ENCODE data around the gene DRGX.

The DRGX gene

DNA sequence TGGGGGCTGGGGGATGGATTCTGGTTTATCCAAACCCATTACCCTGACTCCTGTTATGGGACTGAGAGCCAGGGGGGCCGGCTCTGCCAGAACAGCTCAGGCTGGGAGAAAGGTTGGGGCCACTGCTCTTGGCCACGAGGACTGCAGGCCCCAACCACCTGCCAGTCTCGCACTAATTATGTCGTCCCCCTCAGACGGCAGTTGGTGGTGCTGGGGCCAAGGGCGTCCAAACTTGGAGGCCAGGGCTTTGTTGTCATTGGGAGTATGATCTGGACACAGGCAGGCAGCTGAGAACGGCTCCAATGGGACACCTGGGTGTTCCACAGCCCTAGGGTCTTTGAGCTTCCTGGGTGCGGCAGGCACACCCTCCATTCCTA, 34.7 kb downstream of the DRGX start:
- DNase-seq, result no peak

DNA sequence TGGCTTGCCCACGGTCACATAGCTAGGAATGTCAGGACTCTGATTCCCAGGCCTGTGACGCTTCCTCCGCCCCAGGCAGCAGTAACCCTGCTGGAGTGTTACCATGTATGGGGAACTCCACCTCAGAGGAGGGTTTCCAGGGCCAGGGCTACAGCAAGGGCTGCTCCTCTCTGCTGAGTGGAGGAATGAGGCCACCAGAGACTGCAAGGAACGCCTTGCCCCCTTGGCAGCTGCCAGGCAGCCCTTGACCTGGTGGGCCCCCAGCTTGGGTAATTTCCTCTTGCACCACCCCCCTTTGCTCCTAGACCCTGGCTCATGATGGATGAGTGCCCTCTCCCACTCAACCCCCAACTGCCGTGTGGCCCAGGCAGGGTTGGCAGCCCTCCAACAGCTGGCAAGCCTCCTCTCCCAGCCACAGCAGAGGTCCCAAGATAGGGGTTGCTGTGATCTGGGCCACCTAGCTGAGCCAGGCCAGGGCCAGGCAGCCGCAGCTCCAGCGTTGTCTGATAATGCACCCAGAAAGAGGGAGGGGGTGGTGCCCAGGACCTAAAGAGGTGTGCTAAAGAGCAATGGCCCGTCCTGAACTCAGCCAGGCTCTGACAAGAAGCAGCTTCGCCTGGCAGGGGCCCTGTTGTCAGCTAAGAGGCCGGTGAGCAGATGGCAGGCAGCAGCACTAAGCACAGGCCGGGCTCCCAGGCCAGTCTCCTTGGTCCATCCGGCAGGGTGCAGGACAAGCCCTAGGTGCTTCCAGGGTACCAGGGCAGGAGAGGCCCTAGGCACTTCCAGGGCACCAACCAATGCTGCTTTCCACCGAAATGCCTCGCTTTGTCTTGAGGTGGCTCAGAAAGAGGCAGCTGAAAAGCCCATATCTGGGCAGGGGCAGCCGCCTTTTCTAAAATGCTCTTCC, 35.4 kb downstream of the DRGX start:
- DNase-seq, result no peak

DNA sequence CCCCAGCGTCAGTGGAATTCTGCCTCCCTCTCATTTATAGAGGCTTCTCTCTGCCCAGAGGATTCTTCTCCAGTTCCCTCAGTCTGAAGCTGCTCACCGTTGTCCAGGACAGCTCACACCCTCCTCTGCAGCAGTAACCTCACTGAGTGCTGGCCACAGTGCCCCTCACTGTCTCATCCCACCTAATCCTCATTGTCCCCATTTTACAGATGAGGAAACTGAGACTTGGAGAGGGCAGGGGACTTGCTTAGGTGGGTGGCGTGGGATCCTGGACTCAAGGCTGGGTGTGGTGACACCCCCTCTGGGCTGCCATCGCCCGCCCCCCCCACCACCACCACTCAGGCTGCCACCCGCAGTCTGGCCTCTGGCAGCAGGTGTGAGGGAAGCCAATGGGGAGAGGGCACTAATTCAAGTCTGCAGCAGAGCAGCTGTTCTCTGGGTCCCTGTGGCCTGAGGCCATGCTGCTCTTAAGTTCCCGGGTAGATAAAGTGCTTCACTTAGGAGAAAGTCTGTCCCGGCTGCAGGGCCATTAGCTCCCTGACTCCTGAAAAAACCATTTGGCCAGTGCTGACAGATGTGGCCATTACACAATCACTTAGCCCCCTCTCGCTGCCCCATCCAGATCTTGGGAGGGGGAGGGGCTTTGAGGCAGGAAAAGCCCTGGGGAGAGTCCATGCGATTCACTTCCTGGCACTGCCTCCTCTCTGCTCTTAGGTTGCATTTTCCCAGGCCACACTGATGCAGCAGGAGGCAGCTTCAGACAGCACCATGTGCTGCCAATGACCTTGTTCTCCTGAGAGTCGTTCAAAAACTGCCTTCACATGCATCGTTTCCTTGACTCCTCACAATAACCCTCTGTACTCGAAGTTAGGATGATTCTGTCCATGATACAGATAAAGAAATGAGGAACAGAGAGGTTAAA, 36.3 kb downstream of the DRGX start:
- DNase-seq, result no peak

DNA sequence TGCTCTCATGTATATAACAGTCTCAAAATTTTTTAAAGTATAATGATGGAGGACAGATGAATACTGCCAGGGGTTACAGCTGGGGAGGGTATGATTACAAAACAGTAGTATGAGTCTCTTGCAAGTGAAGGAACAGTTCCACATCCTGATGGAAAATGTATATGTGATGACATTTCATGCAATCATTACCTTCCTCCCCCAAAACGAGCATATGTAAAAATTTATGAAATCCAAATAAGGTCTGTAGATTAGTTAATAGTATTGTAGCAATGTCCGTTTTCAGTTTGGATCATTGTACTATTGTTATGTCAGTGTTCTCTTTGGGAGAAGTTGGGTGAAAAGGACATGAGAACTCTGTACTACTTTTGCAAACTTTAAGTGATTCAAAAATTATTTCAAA, 38.0 kb downstream of the DRGX start:
- DNase-seq, result no peak

DNA sequence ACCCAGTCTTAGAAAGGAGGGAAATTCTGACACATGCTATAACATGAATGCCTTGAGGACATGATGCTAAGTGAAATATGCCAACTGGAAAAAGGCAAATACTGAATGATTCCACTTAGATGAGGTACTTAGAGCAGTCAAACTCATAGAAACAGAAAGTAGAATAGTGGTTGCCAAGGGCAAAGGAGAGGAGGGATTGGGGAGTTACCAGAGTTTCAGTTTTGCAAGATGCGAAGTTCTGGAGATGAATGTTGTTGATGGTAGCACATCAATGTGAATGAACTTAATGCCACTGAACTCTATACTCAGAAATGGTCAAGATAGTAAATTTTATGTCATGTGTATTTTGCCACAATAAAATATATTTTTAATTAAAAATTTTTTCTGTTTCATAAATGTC, 38.9 kb downstream of the DRGX start:
- DNase-seq, result no peak

DNA sequence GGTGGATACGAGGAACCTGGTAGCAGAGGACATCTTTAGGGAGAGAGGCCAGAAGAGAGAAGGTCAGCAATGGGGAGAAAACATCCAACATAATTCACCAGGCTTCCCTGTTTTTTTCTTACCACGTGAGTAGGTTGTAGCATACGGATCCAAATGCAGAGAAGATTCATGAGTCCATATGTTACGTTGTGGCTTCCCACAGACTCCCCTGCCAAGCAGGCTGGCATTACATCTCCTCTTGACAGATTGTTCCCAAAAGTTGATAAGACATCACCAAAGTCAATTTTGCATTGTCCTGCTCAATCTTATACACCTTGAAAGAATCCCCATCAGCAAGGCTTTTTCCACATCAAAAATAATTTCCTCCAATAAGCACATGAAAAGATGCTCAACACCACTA, 39.7 kb downstream of the DRGX start:
- no peak for DNase-seq

DNA sequence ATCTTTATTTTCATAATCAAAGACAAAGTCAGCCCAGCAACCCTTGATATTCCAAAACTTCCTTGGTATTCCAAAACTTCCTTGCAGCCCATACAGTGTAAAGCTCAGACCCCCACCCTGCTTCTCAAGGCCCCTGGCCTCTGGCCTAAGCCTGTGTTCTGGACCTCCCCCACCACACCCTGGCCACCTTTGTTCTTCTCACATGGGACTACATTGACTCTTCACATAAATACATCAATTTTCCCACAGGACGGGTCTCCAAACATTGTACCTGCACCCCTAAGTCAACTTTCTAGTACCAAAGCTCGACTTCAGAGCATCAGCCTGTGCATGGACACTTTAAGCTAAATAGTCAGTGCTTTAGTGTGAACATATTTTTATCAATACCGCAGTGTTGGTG, 40.7 kb downstream of the DRGX start:
- DNase-seq, result no peak

DNA sequence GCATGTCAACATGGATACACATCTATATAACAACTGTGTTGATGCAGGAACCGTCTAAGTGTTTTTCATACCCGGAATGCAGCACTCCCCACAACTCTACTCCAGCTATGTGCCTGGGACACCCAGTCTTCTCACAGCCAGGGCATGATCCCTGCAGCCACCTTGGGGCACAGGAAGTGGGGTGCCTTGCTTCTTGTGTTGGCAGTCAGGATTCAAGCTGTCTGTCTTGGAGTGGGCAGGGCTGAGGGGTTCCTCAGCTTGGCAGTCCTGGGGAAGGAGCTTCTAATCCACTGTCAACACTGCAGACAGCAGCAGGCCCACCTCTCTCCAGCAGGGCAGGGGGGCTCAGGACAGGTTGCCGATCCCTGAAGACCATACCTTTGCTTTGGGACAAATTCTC, 41.3 kb downstream of the DRGX start:
- DNase-seq, result no peak

DNA sequence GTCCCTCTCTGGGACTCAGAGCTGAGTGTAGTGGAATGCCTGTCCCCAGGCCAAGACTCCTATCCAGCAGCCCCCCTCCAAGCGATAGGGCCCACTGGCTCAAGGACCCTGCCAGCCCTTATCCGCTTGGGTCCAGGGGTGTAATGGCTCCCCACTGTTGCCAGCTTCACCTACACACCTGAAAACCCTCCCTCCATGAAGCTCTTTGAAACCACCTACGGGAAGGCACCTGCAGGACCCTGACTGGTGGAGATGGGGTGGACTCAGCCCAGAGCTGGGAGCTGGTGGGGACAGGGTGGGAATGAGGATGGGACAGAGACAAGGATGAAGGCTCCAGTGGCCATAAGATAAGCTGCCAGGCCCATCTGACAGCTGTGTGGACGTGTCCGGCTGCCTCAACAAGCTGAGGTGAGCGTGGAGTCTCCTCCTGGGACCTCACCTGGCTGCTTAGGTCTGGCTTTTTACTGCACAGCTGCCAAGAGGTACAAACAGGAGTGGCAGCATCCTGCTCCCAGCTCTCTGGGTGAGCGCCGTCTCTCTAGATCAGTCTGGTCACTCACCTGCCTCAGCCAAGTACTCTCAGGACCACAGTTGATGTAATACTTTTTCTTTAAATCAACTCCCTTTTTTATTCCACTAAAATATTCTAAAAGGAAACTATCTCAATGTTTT, 41.9 kb downstream of the DRGX start:
- no peak for DNase-seq

DNA sequence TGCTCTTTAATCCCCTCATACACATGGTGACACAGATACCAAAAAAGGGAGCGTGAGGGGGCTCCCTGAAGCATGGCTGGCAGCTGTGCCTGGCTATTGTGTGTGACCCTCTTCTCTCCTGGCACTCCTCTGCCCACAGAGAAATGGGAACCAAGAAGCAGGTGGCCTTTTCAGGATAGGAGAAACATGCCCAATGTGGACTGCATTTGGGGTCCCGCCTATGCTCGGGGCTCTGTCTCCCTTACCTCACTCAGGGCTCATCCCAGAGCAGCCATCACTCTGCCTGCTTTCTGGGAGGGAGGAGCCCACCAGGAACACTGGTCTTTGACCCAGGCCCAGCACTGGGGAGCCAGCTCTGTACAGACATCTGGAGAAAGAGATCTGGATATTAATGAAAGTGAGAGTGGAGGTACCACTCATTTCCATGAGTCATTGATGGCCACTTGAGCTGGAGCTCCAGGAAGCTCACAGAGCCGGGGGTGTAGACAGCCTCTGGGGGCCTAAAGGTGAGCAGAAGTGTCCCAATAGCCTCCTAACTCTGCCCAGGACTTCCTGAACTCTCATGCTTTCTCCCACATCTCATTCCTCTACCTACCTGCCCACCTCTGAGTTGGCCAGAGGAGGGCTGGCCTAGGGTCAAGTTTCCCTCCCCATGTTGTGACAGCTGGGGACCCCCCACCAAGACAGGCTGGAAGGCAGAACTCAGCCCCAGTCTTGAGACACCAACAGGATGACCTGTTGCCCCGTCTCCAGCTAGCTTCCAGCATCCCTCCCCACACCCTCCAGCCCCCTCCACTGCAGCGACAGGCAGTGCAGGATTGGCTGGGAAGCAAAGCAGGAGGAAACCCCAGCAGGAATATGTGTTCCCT, 42.6 kb downstream of the DRGX start:
- DNase-seq, result no peak

DNA sequence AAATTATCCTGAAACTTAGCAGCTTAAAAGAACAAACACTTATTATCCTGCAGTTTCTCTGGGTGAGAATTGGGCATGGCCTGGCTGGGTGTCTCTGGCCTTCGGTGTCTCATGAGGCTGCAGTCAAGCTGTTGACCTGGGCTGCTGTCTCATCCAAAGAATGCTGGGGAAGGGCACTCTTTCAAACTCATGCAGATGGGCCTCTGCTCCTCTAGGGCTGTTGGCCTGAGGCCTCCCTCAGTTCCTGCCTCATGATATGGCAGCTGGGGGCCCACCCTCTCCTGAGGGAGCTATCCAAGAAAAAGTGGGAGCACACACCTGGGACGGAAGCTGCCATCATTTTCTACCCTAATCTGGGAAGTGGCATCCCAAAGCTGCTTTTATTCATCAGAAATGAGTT, 43.6 kb downstream of the DRGX start:
- DNase-seq, result no peak

DNA sequence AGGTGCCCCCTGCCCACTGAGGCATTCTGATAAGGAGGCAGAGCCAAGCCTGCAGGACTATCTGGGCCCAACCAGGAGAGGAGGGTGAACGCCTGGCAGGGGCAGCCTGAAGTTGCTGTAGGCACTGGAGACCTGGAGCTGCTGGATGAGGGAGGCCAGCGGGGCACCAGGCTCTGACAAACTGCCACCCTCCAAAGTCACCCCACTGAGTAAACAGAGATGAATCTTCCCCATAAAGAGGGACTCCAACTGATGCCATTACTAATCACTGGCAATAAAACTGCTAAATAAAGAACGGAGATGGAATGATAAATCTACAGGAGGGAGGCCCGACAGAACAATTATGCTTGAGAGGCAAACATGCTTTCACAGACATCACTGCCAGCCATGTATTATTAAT, 44.2 kb downstream of the DRGX start:
- no peak for DNase-seq

DNA sequence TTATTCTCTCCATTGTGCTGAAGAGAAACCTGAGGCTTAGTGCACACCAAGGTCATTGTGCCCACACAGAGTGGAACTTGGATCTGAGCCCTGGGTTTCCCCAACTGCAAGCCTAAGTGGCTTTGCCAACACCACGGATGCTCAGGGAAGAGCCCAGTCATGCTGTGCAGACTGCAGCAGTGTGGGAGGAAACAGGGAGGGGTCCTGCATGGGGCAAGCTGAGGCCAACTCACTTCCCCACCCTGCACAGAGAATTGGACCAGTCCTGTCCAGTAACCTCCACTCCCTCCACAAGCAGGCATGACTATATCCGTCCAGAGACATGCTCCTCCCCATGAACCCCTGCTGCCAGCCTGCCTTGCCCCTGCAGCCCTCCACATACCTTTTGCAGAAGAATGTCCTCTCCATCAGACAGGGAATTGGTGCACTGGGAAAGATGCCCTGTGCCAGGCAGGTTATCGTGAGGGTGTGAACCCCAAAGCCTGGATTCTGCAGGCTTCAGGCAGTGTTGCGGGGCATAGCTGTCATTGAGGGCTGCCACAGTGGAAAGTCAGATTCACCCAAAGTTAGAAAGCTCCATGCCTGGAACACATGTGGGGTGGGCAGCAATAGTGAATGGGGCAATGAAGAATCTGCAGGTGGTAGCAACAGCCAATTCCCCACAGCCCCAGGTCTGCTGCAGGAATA, 44.9 kb downstream of the DRGX start:
- DNase-seq, result no peak

DNA sequence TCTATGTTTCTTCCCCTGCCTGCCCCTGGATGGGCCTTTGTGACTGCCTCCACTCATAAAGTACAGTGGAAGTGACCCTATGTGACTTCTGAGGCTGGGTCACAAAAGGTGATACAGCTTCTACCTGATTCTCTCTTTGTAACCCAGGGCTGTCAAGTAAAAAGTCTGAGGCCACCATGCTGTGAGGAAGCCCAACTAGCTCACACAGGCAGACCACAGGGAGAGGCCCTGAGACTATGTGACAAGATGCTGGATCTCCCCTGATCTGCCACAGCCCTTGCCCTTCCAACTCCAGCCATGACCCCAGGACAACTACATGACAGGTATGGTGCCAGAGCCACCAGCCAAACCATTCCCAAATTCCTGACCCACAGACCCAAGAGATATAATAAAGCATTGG, 45.8 kb downstream of the DRGX start:
- no peak for DNase-seq

DNA sequence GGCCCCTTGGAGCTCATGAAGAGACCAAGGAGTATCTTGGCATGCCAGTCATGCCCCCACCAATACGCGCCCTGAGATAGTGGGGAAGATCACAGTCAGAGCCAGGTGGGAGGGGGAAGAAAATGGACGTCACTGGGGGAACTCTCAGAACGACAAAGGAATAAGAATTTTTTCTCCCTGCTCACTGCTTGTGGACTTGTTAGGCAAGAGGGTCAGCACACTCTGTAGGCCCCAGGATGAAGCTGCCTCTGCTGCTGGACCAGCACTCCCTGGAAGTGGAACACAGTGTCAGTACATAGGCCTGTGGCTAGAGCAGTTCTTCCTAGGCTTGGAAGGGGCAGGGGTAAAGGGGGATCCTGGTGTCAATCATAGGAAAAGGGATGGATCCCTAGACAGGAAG, 46.5 kb downstream of the DRGX start:
- DNase-seq, result no peak

DNA sequence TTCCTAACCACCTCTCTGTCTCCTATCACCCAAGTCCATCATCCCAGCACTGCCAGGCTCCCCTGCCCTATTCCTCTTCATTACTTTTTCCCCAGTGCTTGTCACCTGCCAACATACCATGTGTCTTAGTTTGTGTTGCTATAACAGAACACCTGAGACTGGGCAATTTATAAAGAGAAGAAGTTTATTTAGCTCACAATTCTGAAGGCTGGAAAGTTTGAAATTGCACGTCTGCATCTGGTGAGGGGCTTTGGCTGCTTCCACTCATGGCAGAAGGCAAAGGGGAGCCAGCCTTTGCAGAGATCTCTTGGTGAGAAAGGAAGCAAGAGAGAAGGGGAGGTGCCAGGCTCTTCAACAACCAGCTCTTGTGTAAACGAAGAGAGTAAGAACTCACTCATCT, 47.3 kb downstream of the DRGX start:
- no peak for DNase-seq

DNA sequence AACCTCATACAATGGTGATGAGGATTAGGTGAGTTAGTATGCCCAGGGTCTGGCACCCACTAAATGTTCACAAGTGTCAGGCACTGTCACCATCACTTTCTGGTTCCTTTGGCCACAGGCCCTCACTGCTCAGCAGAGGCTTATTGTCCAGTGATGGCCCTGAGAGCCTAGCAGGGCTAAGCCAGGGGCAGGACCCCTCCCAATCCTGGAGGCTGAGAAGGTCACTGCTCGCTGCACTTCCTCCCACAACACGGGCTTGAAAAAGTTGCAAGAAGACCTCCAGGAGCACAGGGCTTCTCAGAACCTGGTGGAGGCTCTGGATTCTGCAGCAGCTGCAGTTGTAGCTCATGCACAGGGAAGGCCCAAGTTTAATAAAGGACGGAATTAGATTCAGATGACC, 48.1 kb downstream of the DRGX start:
- no peak for DNase-seq

DNA sequence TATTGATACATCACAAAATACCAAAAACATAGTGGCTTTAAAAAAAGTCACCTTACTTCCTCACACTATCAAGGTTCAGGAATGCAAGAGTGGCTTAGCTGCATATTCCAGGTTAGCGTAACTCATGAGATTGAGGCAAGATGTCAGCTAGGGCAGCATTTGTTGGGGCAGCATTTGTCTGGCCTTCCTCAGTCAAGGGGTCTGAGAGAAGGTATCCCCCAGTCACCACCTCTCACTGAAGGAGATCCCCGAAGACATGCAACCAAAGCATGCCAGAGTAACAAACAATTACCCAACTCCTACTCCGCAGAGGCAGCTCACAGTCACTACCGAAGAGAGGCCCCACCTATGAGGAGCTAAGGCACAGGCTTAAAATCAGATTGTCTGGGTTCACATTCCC, 48.5 kb downstream of the DRGX start:
- no peak for DNase-seq

DNA sequence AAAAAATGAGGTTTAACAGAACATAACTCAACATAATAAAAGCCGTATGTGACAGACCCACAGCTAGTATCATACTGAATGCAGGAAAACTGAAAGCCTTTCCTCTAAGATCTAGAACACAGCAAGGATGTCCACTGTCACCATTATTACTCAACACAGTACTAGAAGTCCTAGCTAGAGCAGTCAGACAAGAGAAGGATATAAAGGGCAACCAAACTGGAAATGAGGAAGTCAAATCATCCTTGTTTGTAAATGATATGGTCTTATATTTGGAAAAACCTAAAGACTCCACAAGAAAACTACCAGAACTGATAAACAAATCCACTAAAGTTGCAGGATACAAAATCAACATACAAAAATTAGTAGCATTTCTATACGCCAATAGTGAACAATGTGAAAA, 51.0 kb downstream of the DRGX start:
- no peak for DNase-seq

DNA sequence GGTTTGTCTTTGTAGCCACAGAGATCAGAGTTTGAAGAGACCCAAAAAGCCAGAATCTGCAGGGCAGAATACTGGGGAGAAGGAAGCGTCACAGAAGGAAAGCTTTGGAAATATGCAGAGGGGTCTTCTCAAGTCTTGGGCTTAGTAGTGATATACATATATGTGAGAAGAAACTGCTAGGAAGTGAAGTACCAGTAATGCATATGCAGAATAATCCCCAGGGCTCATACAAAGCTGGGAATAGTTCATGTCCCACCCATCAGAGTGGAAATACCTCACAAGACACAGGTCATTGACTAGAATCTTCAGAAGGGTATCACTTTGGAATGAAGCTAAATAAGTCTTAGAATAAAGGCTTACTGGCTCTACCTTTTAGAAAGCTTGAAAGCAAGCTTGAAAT, 57.3 kb downstream of the DRGX start:
- DNase-seq, result no peak

DNA sequence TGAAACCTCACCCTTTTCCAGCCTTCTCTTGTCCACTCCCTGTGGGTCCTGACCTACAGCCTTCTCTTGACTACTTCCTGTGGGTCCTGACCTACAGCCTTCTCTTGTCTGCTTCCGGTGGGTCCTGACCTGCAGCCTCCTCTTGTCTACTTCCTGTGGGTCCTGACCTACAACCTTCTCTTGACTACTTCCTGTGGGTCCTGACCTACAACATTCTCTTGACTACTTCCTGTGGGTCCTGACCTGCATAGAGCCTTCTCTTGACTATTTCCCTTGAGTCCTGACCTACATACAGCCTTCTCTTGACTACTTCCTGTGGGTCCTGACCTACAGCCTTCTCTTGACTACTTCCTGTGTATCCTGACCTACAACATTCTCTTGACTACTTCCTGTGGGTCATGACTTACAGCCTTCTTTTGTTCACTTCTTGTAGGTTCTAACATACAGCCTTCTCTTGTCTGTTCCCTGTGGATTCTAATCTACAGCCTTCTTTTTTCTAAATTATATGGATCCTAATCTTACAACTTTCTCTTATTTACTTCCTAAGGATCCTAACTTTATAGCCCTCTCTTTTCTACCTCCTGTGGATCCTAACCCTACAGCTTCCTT, 60.4 kb downstream of the DRGX start:
- no peak for DNase-seq

DNA sequence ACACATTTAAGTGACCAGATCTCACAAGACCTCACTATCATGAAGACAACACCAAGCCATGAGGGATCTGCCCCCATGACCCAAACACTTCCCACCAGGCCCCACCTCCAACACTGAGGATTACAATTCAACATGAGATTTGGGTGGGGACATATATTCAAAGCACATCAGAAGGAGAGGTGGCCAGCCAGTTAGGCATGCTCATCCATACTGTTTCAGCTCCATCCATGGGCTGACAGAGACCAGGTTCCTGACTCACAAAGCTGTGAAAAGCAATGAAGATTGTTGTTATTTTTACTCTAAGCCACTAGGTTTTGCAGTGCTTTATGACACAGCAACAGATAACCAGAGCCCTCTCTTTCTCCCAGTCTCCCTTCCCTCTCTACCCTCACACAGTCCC, 60.9 kb downstream of the DRGX start:
- no peak for DNase-seq

All from NCI-H187 treated with DMSO at 0.1 percent for 48 hours (cell line).